HG03442 (cell line): ENCODE results near the gene HIVEP1.
A peak's percentile ranks its signal among the peaks of the same experiment; 100 is the strongest.

Experiments used
- ATAC-seq: cut with Tn5 transposase; IDR thresholded peaks from one replicate; pipeline ENCODE4 v1.9.1; 2021; ENCODE audit warnings: mild to moderate bottlenecking, moderate library complexity; ENCODE audit not compliant: unreplicated experiment

HIVEP1 gene

GRCh38 chr6:12012038-12012557, at the start of gene HIVEP1:
Gene HIVEP1, plus strand, starts transcription at chr6:12012312. Its CDS starts 3,317 bp downstream, at chr6:12015629.
- ATAC-seq = peak; percentile 2

GRCh38 chr6:11963756-11964500, 48.2 kb upstream of the HIVEP1 start:
- no peak for ATAC-seq

GRCh38 chr6:11964729-11965335, 47.3 kb upstream of the HIVEP1 start:
- no peak for ATAC-seq

- no peak for ATAC-seq
Measured at GRCh38 chr6:11965499-11965898, 46.6 kb upstream of the HIVEP1 start.

GRCh38 chr6:11968241-11968806, 43.8 kb upstream of the HIVEP1 start:
- peak; percentile 88 for ATAC-seq

- no peak for ATAC-seq
Measured at GRCh38 chr6:11969092-11969491, 43.0 kb upstream of the HIVEP1 start.

- no peak for ATAC-seq
Measured at GRCh38 chr6:11970114-11970513, 42.0 kb upstream of the HIVEP1 start.

- ATAC-seq = no peak
Measured at GRCh38 chr6:11971154-11971553, 41.0 kb upstream of the HIVEP1 start.

GRCh38 chr6:11972270-11972669, 39.8 kb upstream of the HIVEP1 start:
- no peak for ATAC-seq

- no peak for ATAC-seq
Measured at GRCh38 chr6:11972806-11973205, 39.3 kb upstream of the HIVEP1 start.

- no peak for ATAC-seq
Measured at GRCh38 chr6:11973238-11973637, 38.9 kb upstream of the HIVEP1 start.

- ATAC-seq = no peak
Measured at GRCh38 chr6:11974089-11974488, 38.0 kb upstream of the HIVEP1 start.

GRCh38 chr6:11975353-11975977, 36.6 kb upstream of the HIVEP1 start:
- ATAC-seq = peak; percentile 91

- ATAC-seq = no peak
Measured at GRCh38 chr6:11976489-11976888, 35.6 kb upstream of the HIVEP1 start.

GRCh38 chr6:11977193-11977592, 34.9 kb upstream of the HIVEP1 start:
- no peak for ATAC-seq

GRCh38 chr6:11977738-11978137, 34.4 kb upstream of the HIVEP1 start:
- ATAC-seq = no peak

- no peak for ATAC-seq
Measured at GRCh38 chr6:11978169-11978987, 33.7 kb upstream of the HIVEP1 start.

- no peak for ATAC-seq
Measured at GRCh38 chr6:11979866-11980265, 32.2 kb upstream of the HIVEP1 start.

GRCh38 chr6:11983306-11983705, 28.8 kb upstream of the HIVEP1 start:
- no peak for ATAC-seq

- no peak for ATAC-seq
Measured at GRCh38 chr6:11987386-11987785, 24.7 kb upstream of the HIVEP1 start.

GRCh38 chr6:11989386-11989785, 22.7 kb upstream of the HIVEP1 start:
- no peak for ATAC-seq
